Measurements from ENCODE around the gene ARPC5L. TPM values are rescaled to one million over a fixed set of nuclear protein-coding genes. Genes with fewer than 3 reads are reported as not detected.

The ARPC5L gene
- total and polyA plus RNA-seq, 9 of the 15 experiments (the other 6 are each of a cell fraction or from before 2014, with no cell fraction given), result 25.4 to 113 (median 63.8) TPM

DNA sequence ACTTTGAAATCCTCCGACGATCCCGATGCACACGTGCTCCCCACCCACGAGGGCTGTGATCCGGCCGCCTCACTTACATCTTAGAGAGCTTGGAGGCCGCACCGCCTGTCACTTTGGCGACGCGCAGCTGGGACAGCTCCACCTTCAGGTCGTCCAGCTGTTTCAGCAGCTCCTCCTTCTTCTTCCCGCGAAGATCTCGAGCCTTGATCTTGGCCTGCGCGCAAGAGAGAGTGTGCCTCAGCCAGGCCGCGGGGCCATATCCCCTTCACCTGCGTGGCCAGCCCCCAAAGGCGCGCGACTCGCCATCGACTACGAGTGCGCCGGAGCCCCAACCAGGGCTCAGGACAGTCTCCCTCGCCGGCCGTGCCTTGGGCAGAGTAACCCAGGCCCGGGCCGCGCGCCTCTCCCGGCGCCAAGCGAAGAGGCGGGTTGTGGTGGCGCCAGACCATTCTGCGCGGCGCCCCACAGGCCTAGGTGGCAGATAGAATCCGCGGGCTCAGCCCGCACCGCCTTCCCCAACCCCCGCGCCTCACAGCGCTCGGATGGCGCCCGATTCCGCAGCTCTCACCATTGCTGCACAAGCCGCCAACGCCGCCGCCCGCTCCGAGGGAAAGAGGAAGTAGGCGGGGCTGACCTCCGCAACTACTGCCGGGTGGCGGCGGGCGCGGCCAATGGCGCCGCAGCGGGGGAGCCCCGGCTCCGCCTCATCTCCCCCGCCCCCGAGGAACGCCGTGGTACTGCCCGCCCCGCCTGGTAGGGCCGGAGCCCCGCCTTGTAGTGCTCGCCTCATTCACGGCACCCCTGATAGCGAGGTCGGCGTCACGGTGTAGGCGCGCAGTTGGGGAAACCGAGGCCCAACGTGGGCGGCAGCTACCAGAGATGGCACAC is at the start of gene ARPC5L, which contains the start of gene RPL35 (continued):
- TF ChIP-seq, protein P1, sequence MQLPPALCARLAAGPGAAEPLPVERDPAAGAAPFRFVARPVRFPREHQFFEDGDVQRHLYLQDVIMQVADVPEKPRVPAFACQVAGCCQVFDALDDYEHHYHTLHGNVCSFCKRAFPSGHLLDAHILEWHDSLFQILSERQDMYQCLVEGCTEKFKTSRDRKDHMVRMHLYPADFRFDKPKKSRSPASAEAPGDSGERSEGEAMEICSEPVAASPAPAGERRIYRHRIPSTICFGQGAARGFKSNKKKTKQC (CRISPR knock-in tag; IDR thresholded peaks at IDR 0.05), result peak; percentile 44; the same call in 1 of the 2 replicates
- TF ChIP-seq GATA2 (CRISPR knock-in tag; IDR thresholded peaks at IDR 0.05) (peak; percentile 64), PRPF4 (IDR thresholded peaks at IDR 0.05; ENCODE audit: insufficient read depth, low read depth, low read length, poor library complexity, severe bottlenecking) (peak; percentile 95), HNRNPLL (IDR thresholded peaks at IDR 0.05; ENCODE audit: low read depth, low read length, poor library complexity, severe bottlenecking) (peak; percentile 19), FOXA1 (IDR thresholded peaks at IDR 0.05; ENCODE audit: borderline replicate concordance) (no peak), NCOR1 (IDR thresholded peaks at IDR 0.05) (no peak), KLF13 (tag; IDR thresholded peaks at IDR 0.05; ENCODE audit: borderline replicate concordance, low read depth) (peak; percentile 61; the same call in 1 of the 2 replicates), NELFE (IDR thresholded peaks at IDR 0.05; ENCODE audit: insufficient read depth, insufficient read length) (no peak), ZNF584 (CRISPR knock-in tag; IDR thresholded peaks at IDR 0.05; ENCODE audit: low read depth) (no peak), HDAC6 (IDR thresholded peaks at IDR 0.05; ENCODE audit: low read depth, low read length) (0 out of 2 replicates have a peak, but pooled peaks have one; percentile 40), ZNF316 (IDR thresholded peaks at IDR 0.05) (0 out of 2 replicates have a peak, but pooled peaks have one; percentile 7)
- TF ChIP-seq, protein P2, sequence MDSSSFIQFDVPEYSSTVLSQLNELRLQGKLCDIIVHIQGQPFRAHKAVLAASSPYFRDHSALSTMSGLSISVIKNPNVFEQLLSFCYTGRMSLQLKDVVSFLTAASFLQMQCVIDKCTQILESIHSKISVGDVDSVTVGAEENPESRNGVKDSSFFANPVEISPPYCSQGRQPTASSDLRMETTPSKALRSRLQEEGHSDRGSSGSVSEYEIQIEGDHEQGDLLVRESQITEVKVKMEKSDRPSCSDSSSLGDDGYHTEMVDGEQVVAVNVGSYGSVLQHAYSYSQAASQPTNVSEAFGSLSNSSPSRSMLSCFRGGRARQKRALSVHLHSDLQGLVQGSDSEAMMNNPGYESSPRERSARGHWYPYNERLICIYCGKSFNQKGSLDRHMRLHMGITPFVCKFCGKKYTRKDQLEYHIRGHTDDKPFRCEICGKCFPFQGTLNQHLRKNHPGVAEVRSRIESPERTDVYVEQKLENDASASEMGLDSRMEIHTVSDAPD (CRISPR knock-in tag; IDR thresholded peaks at IDR 0.05), result no peak
- TF ChIP-seq, protein P3, sequence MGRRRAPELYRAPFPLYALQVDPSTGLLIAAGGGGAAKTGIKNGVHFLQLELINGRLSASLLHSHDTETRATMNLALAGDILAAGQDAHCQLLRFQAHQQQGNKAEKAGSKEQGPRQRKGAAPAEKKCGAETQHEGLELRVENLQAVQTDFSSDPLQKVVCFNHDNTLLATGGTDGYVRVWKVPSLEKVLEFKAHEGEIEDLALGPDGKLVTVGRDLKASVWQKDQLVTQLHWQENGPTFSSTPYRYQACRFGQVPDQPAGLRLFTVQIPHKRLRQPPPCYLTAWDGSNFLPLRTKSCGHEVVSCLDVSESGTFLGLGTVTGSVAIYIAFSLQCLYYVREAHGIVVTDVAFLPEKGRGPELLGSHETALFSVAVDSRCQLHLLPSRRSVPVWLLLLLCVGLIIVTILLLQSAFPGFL (CRISPR knock-in tag; IDR thresholded peaks at IDR 0.05), result no peak
- TF ChIP-seq, protein P4, sequence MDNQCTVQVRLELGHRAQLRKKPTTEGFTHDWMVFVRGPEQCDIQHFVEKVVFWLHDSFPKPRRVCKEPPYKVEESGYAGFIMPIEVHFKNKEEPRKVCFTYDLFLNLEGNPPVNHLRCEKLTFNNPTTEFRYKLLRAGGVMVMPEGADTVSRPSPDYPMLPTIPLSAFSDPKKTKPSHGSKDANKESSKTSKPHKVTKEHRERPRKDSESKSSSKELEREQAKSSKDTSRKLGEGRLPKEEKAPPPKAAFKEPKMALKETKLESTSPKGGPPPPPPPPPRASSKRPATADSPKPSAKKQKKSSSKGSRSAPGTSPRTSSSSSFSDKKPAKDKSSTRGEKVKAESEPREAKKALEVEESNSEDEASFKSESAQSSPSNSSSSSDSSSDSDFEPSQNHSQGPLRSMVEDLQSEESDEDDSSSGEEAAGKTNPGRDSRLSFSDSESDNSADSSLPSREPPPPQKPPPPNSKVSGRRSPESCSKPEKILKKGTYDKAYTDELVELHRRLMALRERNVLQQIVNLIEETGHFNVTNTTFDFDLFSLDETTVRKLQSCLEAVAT (IDR thresholded peaks at IDR 0.05), result peak; percentile 43 to 53; a peak in 2 of 4 replicates
- TF ChIP-seq, protein P5, sequence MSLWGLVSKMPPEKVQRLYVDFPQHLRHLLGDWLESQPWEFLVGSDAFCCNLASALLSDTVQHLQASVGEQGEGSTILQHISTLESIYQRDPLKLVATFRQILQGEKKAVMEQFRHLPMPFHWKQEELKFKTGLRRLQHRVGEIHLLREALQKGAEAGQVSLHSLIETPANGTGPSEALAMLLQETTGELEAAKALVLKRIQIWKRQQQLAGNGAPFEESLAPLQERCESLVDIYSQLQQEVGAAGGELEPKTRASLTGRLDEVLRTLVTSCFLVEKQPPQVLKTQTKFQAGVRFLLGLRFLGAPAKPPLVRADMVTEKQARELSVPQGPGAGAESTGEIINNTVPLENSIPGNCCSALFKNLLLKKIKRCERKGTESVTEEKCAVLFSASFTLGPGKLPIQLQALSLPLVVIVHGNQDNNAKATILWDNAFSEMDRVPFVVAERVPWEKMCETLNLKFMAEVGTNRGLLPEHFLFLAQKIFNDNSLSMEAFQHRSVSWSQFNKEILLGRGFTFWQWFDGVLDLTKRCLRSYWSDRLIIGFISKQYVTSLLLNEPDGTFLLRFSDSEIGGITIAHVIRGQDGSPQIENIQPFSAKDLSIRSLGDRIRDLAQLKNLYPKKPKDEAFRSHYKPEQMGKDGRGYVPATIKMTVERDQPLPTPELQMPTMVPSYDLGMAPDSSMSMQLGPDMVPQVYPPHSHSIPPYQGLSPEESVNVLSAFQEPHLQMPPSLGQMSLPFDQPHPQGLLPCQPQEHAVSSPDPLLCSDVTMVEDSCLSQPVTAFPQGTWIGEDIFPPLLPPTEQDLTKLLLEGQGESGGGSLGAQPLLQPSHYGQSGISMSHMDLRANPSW (CRISPR knock-in tag; IDR thresholded peaks at IDR 0.05), result no peak
